ENCODE results near the gene TEX26.
A peak's percentile ranks its signal among the peaks of the same experiment; 100 is the strongest.

The TEX26 gene

DNA sequence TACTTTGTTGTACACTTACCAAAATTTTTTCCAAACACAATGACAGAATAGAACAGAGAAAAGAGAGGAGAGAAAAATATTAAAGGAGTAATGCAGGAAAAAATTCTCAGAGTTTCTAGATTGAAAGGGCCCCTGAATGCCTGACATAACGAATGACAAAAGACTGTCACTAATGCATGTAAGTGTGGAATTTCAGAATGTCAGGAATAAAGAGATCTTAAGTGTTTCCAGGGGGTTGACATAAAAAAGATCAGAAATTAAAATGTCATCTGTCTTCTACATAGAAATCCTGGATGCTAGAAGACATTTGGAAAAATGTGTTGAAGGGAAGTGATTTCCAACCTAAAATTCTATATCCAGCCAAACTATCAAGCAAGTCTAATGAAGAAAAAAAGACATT lies 27.2 kb downstream of the TEX26 start:
- Mint-ChIP-seq H3K27me3 (ENCODE audit: low read depth, poor library complexity) (peaks cover 10% of the 10 kb centered on the region), H3K36me3 (ENCODE audit: low read depth) (no peaks in the 10 kb centered on the region), H3K27ac (no peak overlapping the region), H3K9me3 (peaks cover 23% of the 10 kb centered on the region), H3K4me1 (peaks cover 13% of the 10 kb centered on the region), H3K4me3 (no peak overlapping the region)
- DNase-seq, result no peak
- TF ChIP-seq, protein P1, sequence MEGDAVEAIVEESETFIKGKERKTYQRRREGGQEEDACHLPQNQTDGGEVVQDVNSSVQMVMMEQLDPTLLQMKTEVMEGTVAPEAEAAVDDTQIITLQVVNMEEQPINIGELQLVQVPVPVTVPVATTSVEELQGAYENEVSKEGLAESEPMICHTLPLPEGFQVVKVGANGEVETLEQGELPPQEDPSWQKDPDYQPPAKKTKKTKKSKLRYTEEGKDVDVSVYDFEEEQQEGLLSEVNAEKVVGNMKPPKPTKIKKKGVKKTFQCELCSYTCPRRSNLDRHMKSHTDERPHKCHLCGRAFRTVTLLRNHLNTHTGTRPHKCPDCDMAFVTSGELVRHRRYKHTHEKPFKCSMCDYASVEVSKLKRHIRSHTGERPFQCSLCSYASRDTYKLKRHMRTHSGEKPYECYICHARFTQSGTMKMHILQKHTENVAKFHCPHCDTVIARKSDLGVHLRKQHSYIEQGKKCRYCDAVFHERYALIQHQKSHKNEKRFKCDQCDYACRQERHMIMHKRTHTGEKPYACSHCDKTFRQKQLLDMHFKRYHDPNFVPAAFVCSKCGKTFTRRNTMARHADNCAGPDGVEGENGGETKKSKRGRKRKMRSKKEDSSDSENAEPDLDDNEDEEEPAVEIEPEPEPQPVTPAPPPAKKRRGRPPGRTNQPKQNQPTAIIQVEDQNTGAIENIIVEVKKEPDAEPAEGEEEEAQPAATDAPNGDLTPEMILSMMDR (IDR thresholded peaks at IDR 0.05), result no peak

DNA sequence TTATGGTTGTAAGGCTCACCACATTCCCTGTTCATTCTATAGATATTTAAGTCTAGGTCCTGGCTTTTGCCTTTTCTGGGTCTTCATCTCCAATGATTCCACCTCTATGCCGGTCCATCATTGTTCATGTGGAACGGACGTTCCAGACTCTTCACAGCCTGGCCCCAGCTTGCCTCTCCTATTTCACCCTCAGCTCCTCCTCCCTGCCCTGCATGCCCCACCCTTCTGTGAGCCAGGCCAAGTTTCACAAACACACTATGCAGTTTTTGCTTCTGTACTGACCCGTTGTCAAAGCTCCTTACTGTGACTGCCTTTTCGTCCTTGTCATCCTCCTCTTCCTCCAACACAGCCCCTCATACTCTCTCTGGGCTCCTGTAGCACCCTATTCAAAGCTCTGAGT lies 31.3 kb downstream of the TEX26 start:
- Mint-ChIP-seq H3K27me3 (ENCODE audit: low read depth, poor library complexity) (peaks cover 7% of the 10 kb centered on the region), H3K27ac (peak overlapping the region; percentile 5)

DNA sequence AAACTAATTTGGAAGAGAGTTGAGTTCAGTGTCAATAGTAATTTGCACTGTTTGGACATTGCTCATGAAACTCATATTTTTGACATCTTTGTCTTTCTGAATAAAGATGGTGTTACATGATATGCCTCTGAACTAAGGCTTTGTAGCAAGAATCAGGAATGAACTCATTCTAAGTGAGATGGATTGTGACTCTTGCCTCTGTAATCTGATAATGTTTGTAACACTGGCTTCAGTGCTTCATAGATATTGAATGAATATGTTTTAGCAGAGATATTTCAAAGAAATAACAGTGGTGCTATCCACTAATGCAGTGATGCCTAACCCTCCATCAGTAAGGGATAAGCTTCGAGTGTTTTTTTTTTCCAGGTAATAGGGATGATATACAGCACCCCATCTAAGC lies 32.9 kb downstream of the TEX26 start:
- H3K9me3 Mint-ChIP-seq, result peaks cover 19% of the 10 kb centered on the region
- TF ChIP-seq, protein P1 (IDR thresholded peaks at IDR 0.05), result no peak
- H3K36me3 Mint-ChIP-seq (ENCODE audit: low read depth), result no peaks in the 10 kb centered on the region
- peaks cover 7% of the 10 kb centered on the region for H3K27me3 Mint-ChIP-seq (ENCODE audit: low read depth, poor library complexity)
- no peak for DNase-seq
- peaks cover 13% of the 10 kb centered on the region for H3K4me1 Mint-ChIP-seq
- no peak overlapping the region for H3K4me3 Mint-ChIP-seq
- H3K27ac Mint-ChIP-seq, result no peak overlapping the region

More for the DNA sequence above, 31.3 kb downstream of the TEX26 start:
- Mint-ChIP-seq H3K4me3 (peak overlapping the region; percentile 8), H3K4me1 (peaks cover 13% of the 10 kb centered on the region), H3K9me3 (peaks cover 31% of the 10 kb centered on the region), H3K36me3 (ENCODE audit: low read depth) (no peaks in the 10 kb centered on the region)
- peak; percentile 32 for DNase-seq
- TF ChIP-seq, protein P1 (IDR thresholded peaks at IDR 0.05), result no peak

DNA sequence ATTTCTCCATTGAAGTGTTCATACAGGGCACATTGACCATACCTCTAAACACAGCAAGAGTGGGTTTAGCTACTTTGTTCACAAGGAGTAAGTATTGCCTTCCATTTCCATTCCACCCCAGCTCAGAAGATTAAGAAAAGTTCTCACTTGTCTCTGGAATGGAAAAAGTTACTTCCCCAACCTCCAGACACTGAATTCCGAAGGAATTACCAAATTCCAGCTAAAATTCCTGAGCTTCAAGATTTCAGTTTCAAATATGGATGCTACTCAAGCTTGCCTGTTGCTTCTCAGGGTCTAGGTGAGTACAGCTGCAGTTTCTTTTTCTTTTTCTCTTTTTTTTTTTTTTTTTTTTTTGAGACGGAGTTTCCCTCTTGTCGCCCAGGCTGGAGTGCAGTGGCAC lies 33.6 kb downstream of the TEX26 start:
- TF ChIP-seq, protein P1 (IDR thresholded peaks at IDR 0.05), result no peak
- Mint-ChIP-seq H3K36me3 (ENCODE audit: low read depth) (no peaks in the 10 kb centered on the region), H3K27ac (no peak overlapping the region), H3K4me1 (peaks cover 13% of the 10 kb centered on the region), H3K27me3 (ENCODE audit: low read depth, poor library complexity) (peaks cover 8% of the 10 kb centered on the region), H3K9me3 (peaks cover 16% of the 10 kb centered on the region), H3K4me3 (no peak overlapping the region)
- DNase-seq, result no peak

DNA sequence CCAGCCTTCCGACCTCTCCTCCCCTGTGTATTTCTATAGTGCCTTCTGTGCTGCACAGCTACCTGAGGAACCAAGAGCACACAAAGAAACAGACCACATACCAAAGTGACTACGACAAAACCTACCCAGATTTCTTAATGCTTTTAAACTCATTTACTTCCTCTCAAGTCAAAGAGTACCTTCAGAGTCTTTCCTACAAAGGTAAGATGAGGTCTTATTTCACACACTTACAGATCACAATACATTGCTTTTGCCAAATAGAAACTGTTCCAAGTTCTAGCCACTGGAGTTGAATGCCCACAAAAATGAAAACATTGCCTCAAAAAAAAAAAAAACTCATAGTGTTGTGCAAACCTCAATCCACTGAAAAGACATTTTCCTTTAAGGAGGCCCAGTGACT lies 36.4 kb downstream of the TEX26 start:
- DNase-seq, result no peak
- Mint-ChIP-seq H3K4me3 (no peak overlapping the region), H3K27ac (no peak overlapping the region), H3K36me3 (ENCODE audit: low read depth) (no peaks in the 10 kb centered on the region), H3K9me3 (peaks cover 10% of the 10 kb centered on the region), H3K27me3 (ENCODE audit: low read depth, poor library complexity) (peaks cover 14% of the 10 kb centered on the region), H3K4me1 (peaks cover 4% of the 10 kb centered on the region)
- TF ChIP-seq, protein P1 (IDR thresholded peaks at IDR 0.05), result no peak

GRCh38 chr13:30971575-30971974 lies 39.1 kb downstream of the TEX26 start:
- H3K4me3 Mint-ChIP-seq, result no peak overlapping the region
- H3K36me3 Mint-ChIP-seq (ENCODE audit: low read depth), result no peaks in the 10 kb centered on the region
- TF ChIP-seq, protein P1 (IDR thresholded peaks at IDR 0.05), result no peak
- H3K27me3 Mint-ChIP-seq (ENCODE audit: low read depth, poor library complexity), result peaks cover 18% of the 10 kb centered on the region
- H3K27ac Mint-ChIP-seq, result no peak overlapping the region
- H3K4me1 Mint-ChIP-seq, result no peaks in the 10 kb centered on the region
- DNase-seq, result no peak
- H3K9me3 Mint-ChIP-seq, result peaks cover 5% of the 10 kb centered on the region
